Measurements from ENCODE around the gene RYR1. TPM values are rescaled to one million over a fixed set of nuclear protein-coding genes. Genes with fewer than 3 reads are reported as not detected.

The RYR1 gene
- total RNA-seq, 2 experiments from 2014 or later: 0.54 to 1.4 TPM

- intact Hi-C loops (cut with micrococcal nuclease; ENCODE audit: unreplicated experiment): no loop called here
- no peak overlapping the region for H3K27ac ChIP-seq (ENCODE audit: low read depth, low read length, poor library complexity, severe bottlenecking)
- no peaks in the 10 kb centered on the region for H3K79me2 ChIP-seq (ENCODE audit: insufficient read depth, low read depth, low read length)
- DNase-seq (ENCODE audit: low spot score): no peak
- no peak overlapping the region for H3K4me2 ChIP-seq (ENCODE audit: low read length)
- TF ChIP-seq CTCF (conservative IDR thresholded peaks at IDR 0.05; ENCODE audit: low read length): no peak
- TF ChIP-seq EZH2phosphoT487 (IDR thresholded peaks at IDR 0.05; ENCODE audit: borderline replicate concordance, low read depth, low read length): no peak
- H3K4me1 ChIP-seq (ENCODE audit: insufficient read depth, low read length, poor library complexity, severe bottlenecking): no peaks in the 10 kb centered on the region
- no TSS peak for BruUV-seq (replicated peaks)
- no peaks in the 10 kb centered on the region for H3K9me2 ChIP-seq (ENCODE audit: insufficient read depth, low read length)
- ChIA-PET POLR2A (no interaction called here), CTCF (ENCODE audit: unreplicated experiment) (no interaction called here)
- no peak overlapping the region for H3K4me3 ChIP-seq (ENCODE audit: low read depth, low read length, poor library complexity, severe bottlenecking)
- H3K9me3 ChIP-seq (ENCODE audit: low read length): no peaks in the 10 kb centered on the region
- no peak overlapping the region for H2AFZ ChIP-seq (ENCODE audit: low read length)
- no peaks in the 10 kb centered on the region for H3K36me3 ChIP-seq (ENCODE audit: insufficient read depth, low read length)
- H4K20me1 ChIP-seq (ENCODE audit: insufficient read depth, low read length): no peaks in the 10 kb centered on the region
These were observed 3.8 kb downstream of the RYR1 start for GRCh38 chr19:38437295-38437694.

GRCh38 chr19:38437917-38438316, 4.4 kb downstream of the RYR1 start:
- ChIA-PET POLR2A (interaction anchor here (0.7 kb wide), 1 partner anchor 145 kb away, joined by 3 read pairs; no protein-coding TSS in a partner anchor), CTCF (ENCODE audit: unreplicated experiment) (no interaction called here)
- Histone ChIP-seq H2AFZ (ENCODE audit: low read length) (no peak overlapping the region), H4K20me1 (ENCODE audit: insufficient read depth, low read length) (no peaks in the 10 kb centered on the region), H3K4me2 (ENCODE audit: low read length) (no peak overlapping the region), H3K36me3 (ENCODE audit: insufficient read depth, low read length) (no peaks in the 10 kb centered on the region), H3K9me3 (ENCODE audit: low read length) (no peaks in the 10 kb centered on the region), H3K9me2 (ENCODE audit: insufficient read depth, low read length) (no peaks in the 10 kb centered on the region), H3K4me1 (ENCODE audit: insufficient read depth, low read length, poor library complexity, severe bottlenecking) (no peaks in the 10 kb centered on the region), H3K4me3 (ENCODE audit: low read depth, low read length, poor library complexity, severe bottlenecking) (no peak overlapping the region), H3K79me2 (ENCODE audit: insufficient read depth, low read depth, low read length) (no peaks in the 10 kb centered on the region), H3K27ac (ENCODE audit: low read depth, low read length, poor library complexity, severe bottlenecking) (no peak overlapping the region)
- TF ChIP-seq EZH2phosphoT487 (IDR thresholded peaks at IDR 0.05; ENCODE audit: borderline replicate concordance, low read depth, low read length) (no peak), CTCF (conservative IDR thresholded peaks at IDR 0.05; ENCODE audit: low read length) (no peak)
- no peak for DNase-seq (ENCODE audit: low spot score)
- no TSS peak for BruUV-seq (replicated peaks)
- intact Hi-C loops (cut with micrococcal nuclease; ENCODE audit: unreplicated experiment): no loop called here

- intact Hi-C loops (cut with micrococcal nuclease; ENCODE audit: unreplicated experiment): no loop called here
- ChIA-PET CTCF (ENCODE audit: unreplicated experiment) (no interaction called here), POLR2A (no interaction called here)
- Histone ChIP-seq H2AFZ (ENCODE audit: low read length) (no peak overlapping the region), H3K9me3 (ENCODE audit: low read length) (no peaks in the 10 kb centered on the region), H3K4me3 (ENCODE audit: low read depth, low read length, poor library complexity, severe bottlenecking) (no peak overlapping the region), H3K4me2 (ENCODE audit: low read length) (no peak overlapping the region), H4K20me1 (ENCODE audit: insufficient read depth, low read length) (no peaks in the 10 kb centered on the region), H3K36me3 (ENCODE audit: insufficient read depth, low read length) (no peaks in the 10 kb centered on the region), H3K4me1 (ENCODE audit: insufficient read depth, low read length, poor library complexity, severe bottlenecking) (no peaks in the 10 kb centered on the region), H3K9me2 (ENCODE audit: insufficient read depth, low read length) (no peaks in the 10 kb centered on the region), H3K27ac (ENCODE audit: low read depth, low read length, poor library complexity, severe bottlenecking) (no peak overlapping the region), H3K79me2 (ENCODE audit: insufficient read depth, low read depth, low read length) (no peaks in the 10 kb centered on the region)
- TF ChIP-seq EZH2phosphoT487 (IDR thresholded peaks at IDR 0.05; ENCODE audit: borderline replicate concordance, low read depth, low read length): no peak
- TF ChIP-seq CTCF (conservative IDR thresholded peaks at IDR 0.05; ENCODE audit: low read length): no peak
- no TSS peak for BruUV-seq (replicated peaks)
- DNase-seq (ENCODE audit: low spot score): no peak
These were observed 7.1 kb downstream of the RYR1 start for GRCh38 chr19:38440592-38440991.

All from OCI-LY7 (cell line).